KOPT-K1 (cell line): ENCODE data around the gene BMP10.

ENCODE experiments used
- H3K27ac ChIP-seq: fragments of 200-600 bp; sonication (generic); 2 replicates; pipeline ENCODE4 v1.5.1; 2016; ENCODE audit warnings: antibody characterized with exemption, mild to moderate bottlenecking, low read depth, low read length; ENCODE audit not compliant: poor library complexity, severe bottlenecking
- H3K36me3 ChIP-seq: fragments of 200-600 bp; sonication (generic); 2 replicates; pipeline ENCODE4 v1.5.1; 2017; ENCODE audit warnings: antibody characterized with exemption, mild to moderate bottlenecking, low read length, moderate library complexity; ENCODE audit not compliant: insufficient read depth
- H3K9me3 ChIP-seq: fragments of 200-600 bp; sonication (generic); 2 replicates; pipeline ENCODE4 v1.5.1; 2017; ENCODE audit warnings: antibody characterized with exemption, low read length, mild to moderate bottlenecking; ENCODE audit not compliant: insufficient read depth, poor library complexity, severe bottlenecking

BMP10 gene

GRCh38 chr2:68878071-68878711, 7.0 kb upstream of the BMP10 start:
- no peak overlapping the region for H3K27ac ChIP-seq
- H3K9me3 ChIP-seq: no peaks in the 10 kb centered on the region
- no peaks in the 10 kb centered on the region for H3K36me3 ChIP-seq

- H3K36me3 ChIP-seq: no peaks in the 10 kb centered on the region
- no peak overlapping the region for H3K27ac ChIP-seq
- H3K9me3 ChIP-seq: no peaks in the 10 kb centered on the region
Observed at GRCh38 chr2:68877079-68877772, 6.0 kb upstream of the BMP10 start.

- Histone ChIP-seq H3K27ac (no peak overlapping the region), H3K9me3 (no peaks in the 10 kb centered on the region), H3K36me3 (no peaks in the 10 kb centered on the region)
Observed at GRCh38 chr2:68870215-68870614, 982 bp downstream of the BMP10 start.

GRCh38 chr2:68865108-68865507, 6.1 kb downstream of the BMP10 start:
- Histone ChIP-seq H3K36me3 (no peaks in the 10 kb centered on the region), H3K27ac (no peak overlapping the region), H3K9me3 (no peaks in the 10 kb centered on the region)

GRCh38 chr2:68863996-68864395, 7.2 kb downstream of the BMP10 start:
- no peaks in the 10 kb centered on the region for H3K9me3 ChIP-seq
- H3K27ac ChIP-seq: no peak overlapping the region
- H3K36me3 ChIP-seq: no peaks in the 10 kb centered on the region

GRCh38 chr2:68862889-68863288, 8.3 kb downstream of the BMP10 start:
- no peak overlapping the region for H3K27ac ChIP-seq
- H3K9me3 ChIP-seq: no peaks in the 10 kb centered on the region
- no peaks in the 10 kb centered on the region for H3K36me3 ChIP-seq

DNA sequence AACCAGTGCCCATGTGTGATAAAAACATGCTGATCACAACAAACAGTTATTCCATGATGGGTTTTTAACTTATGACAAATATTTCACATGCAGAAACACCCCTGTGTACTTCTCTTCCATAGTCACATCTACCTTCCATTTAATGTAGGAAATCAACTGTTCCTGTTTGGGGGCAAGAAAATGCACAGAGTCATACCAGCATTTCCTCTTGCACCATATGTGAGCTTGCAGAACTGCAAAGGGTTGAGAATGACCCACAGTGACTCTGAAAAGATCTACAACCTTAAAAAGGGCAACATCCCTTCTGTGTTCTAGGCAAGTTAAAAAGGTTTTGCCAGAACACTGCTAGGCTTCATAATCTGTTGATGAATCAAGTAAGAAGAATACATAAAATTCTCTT, 9.9 kb downstream of the BMP10 start:
- Histone ChIP-seq H3K36me3 (no peaks in the 10 kb centered on the region), H3K9me3 (no peaks in the 10 kb centered on the region), H3K27ac (no peak overlapping the region)

GRCh38 chr2:68860111-68860510, 11.1 kb downstream of the BMP10 start:
- no peaks in the 10 kb centered on the region for H3K9me3 ChIP-seq
- H3K27ac ChIP-seq: no peak overlapping the region
- no peaks in the 10 kb centered on the region for H3K36me3 ChIP-seq

DNA sequence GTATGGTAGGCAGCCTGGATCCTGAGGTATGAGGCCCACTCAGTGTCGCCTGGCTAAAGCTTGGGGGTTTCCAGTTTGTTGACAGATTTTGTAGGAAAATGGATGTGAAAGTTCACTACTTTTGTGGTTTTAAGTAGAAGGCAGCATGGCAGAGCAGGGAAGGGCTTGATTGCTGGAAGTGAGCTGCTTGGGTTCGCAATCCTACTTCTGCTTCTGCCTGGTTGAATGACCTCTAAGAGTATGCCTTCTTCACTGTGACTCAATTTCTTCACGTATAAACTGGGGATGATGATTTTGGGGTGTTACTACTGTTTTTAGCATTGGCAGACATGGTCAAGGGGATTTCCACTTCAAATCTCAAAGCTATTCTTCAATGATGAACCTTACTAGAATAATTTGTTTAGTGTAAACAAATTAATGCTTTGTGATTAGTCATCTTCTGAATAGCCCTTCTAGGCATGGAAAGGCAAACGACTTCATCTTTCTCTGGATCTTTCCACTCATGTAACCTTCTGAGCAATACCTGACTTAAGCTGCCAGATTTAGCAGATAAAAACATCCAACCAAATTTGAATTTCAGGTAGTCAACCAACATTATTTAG, 13.2 kb downstream of the BMP10 start:
- Histone ChIP-seq H3K27ac (peak overlapping the region; percentile 23), H3K36me3 (no peaks in the 10 kb centered on the region), H3K9me3 (no peaks in the 10 kb centered on the region)

DNA sequence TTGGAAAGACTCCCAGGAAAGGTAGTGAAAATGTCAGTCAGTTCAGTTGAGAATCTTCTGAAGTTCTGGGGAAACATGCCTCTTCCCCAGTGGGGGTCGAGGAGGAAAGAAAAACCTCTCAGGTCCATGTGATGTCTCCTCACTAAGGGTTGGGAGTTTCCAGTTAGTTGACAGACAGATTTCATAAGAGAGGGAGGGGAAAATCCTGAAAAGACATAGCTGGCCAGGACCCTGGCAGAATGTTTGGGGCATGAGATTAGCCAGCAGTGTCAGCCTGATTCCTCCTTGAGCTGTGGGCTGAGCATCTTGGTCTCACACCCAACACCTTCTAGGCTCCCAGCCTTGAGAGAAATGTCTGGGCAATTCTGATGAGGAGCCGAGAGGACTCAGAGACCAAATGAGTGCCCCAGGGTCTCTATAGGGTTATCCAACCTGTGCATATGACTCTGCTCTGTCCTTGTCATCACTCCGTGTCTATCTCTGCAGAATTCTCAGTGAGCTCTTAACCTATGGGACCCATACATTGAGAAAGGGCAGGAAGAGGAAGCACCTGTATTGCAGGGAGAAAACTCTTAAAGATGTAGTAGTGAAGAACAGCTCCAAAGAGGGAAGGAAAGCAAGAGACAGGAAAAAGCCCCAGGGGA, 13.9 kb downstream of the BMP10 start:
- no peaks in the 10 kb centered on the region for H3K36me3 ChIP-seq
- H3K27ac ChIP-seq: peak overlapping the region; percentile 23
- H3K9me3 ChIP-seq: no peaks in the 10 kb centered on the region

GRCh38 chr2:68855550-68855949, 15.6 kb downstream of the BMP10 start:
- Histone ChIP-seq H3K27ac (peak overlapping the region; percentile 67), H3K9me3 (no peaks in the 10 kb centered on the region), H3K36me3 (no peaks in the 10 kb centered on the region)

- no peak overlapping the region for H3K27ac ChIP-seq
Observed at GRCh38 chr2:68854476-68854875, 16.7 kb downstream of the BMP10 start.

GRCh38 chr2:68853915-68854314, 17.3 kb downstream of the BMP10 start:
- no peaks in the 10 kb centered on the region for H3K9me3 ChIP-seq
- no peaks in the 10 kb centered on the region for H3K36me3 ChIP-seq
- H3K27ac ChIP-seq: no peak overlapping the region

More at GRCh38 chr2:68854476-68854875, 16.7 kb downstream of the BMP10 start:
- no peaks in the 10 kb centered on the region for H3K9me3 ChIP-seq
- H3K36me3 ChIP-seq: no peaks in the 10 kb centered on the region

GRCh38 chr2:68853035-68853434, 18.2 kb downstream of the BMP10 start:
- Histone ChIP-seq H3K9me3 (no peaks in the 10 kb centered on the region), H3K36me3 (no peaks in the 10 kb centered on the region), H3K27ac (no peak overlapping the region)

DNA sequence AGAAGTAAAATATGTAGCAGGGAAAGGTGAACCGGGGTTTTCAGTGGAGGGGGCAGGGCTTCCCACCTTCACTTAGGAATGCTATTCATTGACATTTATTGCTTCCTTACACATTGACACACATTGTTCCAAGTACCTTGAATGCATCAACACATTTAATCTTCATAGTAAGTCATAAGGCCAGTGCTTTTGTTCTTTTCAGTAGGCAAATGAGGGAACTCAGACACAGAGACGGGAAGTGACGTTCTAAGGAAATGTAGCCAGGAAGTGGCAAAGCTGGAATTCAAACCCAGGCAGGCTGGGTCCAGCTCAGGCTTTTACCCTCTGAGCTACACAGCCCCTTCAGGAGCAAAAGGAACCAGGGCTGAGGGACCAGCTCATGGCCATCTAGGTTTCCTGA, 20.7 kb downstream of the BMP10 start:
- H3K27ac ChIP-seq: no peak overlapping the region
- no peaks in the 10 kb centered on the region for H3K9me3 ChIP-seq
- H3K36me3 ChIP-seq: no peaks in the 10 kb centered on the region
